ENCODE measurements around the gene TBC1D5.

DNA sequence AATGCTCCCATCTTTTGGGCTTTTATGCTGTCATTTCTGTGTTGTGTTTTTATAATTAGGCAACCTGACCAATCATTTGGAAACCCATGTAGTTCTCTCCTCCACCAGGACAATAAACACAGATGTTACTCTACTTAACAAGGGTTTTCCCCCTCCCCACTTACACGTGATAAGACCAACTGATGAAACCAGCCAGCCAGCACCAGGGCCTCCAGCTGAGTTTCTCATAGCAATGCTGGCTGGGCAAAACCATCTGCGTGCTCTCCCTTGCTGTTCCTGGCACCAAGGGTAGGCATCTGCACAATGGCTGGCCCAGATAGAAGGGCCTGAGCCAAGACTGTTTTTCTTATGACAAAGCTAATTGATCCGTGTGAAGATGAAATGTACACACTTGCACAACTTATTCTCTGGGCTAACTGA is 547.2 kb downstream of the TBC1D5 start:
- TF ChIP-seq EZH2phosphoT487 (IDR thresholded peaks at IDR 0.05; ENCODE audit: borderline replicate concordance) (no peak), POLR2AphosphoS5 (IDR thresholded peaks at IDR 0.05; ENCODE audit: low read depth, low read length) (no peak)
- TF ChIP-seq, protein P1, sequence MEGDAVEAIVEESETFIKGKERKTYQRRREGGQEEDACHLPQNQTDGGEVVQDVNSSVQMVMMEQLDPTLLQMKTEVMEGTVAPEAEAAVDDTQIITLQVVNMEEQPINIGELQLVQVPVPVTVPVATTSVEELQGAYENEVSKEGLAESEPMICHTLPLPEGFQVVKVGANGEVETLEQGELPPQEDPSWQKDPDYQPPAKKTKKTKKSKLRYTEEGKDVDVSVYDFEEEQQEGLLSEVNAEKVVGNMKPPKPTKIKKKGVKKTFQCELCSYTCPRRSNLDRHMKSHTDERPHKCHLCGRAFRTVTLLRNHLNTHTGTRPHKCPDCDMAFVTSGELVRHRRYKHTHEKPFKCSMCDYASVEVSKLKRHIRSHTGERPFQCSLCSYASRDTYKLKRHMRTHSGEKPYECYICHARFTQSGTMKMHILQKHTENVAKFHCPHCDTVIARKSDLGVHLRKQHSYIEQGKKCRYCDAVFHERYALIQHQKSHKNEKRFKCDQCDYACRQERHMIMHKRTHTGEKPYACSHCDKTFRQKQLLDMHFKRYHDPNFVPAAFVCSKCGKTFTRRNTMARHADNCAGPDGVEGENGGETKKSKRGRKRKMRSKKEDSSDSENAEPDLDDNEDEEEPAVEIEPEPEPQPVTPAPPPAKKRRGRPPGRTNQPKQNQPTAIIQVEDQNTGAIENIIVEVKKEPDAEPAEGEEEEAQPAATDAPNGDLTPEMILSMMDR (IDR thresholded peaks at IDR 0.05 in 2 of 3, conservative IDR thresholded peaks at IDR 0.05 in 1 of 3; ENCODE audit: borderline replicate concordance in 1 of 3, insufficient read depth in 1 of 3, low read depth in 2 of 3, low read length in 2 of 3), result no peak

Data from HCT116 (cell line).